Vagina (tissue), 2 donors: ENCODE results near the gene HPD.

Experiments used
- CTCF ChIP-seq, 3 experiments: fragments of 450-650 bp in 2 of 3; fragments of 200-600 bp in 1 of 3; sonication (generic) in 1 of 3; IDR thresholded peaks; one replicate each; pipeline ENCODE4 v1.5.1; 2017 to 2019; ENCODE audit warnings: antibody characterized with exemption in 3 of 3, mild to moderate bottlenecking in 2 of 3, moderate library complexity in 2 of 3
- POLR2A ChIP-seq, 2 donors: fragments of 450-650 bp; IDR thresholded peaks; one replicate each; pipeline ENCODE4 v1.6.1; 2017; ENCODE audit warnings: antibody characterized with exemption in 2 of 2, mild to moderate bottlenecking in 2 of 2, moderate library complexity in 2 of 2
- POLR2AphosphoS5 ChIP-seq, 2 donors: sonication (generic); formaldehyde crosslinking; IDR thresholded peaks; one replicate each; pipeline ENCODE4 v1.9.0; 2017; ENCODE audit warnings: antibody characterized with exemption in 2 of 2, mild to moderate bottlenecking in 2 of 2, low read depth in 1 of 2; ENCODE audit not compliant: insufficient read depth in 1 of 2

DNA sequence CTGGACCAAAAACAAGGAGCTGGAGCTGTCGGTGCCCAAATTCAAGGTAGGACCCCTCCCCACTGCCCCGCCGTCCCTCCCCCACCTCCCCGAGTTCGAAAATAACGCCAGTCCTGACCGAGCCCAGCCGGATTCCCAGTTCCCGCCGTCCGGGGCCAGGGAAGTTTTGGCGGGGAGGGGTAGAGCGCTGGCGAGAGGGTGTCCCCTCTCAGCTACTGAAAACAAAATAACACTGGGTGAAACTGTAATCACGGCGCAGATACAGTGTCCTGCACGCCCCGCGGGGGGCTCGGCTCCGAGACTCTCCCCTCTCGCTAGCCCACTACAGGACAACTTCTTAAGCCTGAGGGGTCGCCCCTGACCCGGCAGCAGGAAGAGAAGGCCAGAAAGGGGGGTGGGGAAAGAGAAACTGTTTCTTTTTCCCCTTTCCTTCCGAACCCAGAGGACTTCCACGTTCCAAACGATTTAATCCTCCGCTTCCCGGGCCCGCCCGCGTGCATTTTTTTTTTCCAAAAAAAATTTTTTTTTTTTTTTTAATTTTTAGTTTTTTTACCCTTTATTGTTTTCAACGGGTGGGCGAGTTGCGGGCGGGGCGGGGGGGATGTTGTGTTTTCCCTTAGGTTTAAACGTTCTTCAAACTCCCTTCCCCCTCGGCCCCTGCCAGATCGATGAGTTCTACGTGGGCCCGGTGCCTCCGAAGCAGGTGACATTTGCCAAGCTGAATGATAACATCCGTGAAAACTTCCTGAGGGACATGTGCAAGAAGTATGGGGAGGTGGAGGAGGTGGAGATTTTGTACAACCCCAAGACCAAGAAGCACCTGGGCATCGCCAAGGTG, 53.3 kb downstream of the HPD start:
- TF ChIP-seq POLR2AphosphoS5 (IDR thresholded peaks at IDR 0.05; ENCODE audit: insufficient read depth in 1 of 2, low read depth in 1 of 2) (peak in 1 of 2 donors; percentile 33), CTCF (IDR thresholded peaks at IDR 0.05) (no peak), POLR2A (IDR thresholded peaks at IDR 0.05) (no peak)
